Small intestine (tissue), 7 donors: ENCODE results near the gene METRN. TPM values are rescaled to one million over a fixed set of nuclear protein-coding genes. Genes with fewer than 3 reads are reported as not detected.

Source experiments
- DNase-seq, 2 donors: peaks; one replicate each; pipeline versions ENCODE4 v3.0.0 to v3.0.0-alpha.2; 2013
- FAIRE-seq: peaks from 2 replicates; lab custom pipeline; 2012; peaks lifted over from hg19 to GRCh38; lab: Jason Lieb, UNC
- H3K27ac ChIP-seq, 3 donors: one replicate each; pipeline ENCODE4 v1.5.1; 2013; ENCODE audit warnings: low read length in 2 of 3, mild to moderate bottlenecking in 2 of 3, control low read depth in 1 of 3, inconsistent platforms in 1 of 3, low read depth in 1 of 3, moderate library complexity in 1 of 3
- H3K27me3 ChIP-seq, 3 donors: one replicate each; pipeline ENCODE4 v1.6.1; 2013; ENCODE audit warnings: low read length in 3 of 3, inconsistent platforms in 1 of 3; ENCODE audit not compliant: control insufficient read depth in 3 of 3, insufficient read depth in 3 of 3
- H3K36me3 ChIP-seq, 3 donors: one replicate each; pipeline ENCODE4 v1.6.1; 2013; ENCODE audit warnings: low read length in 3 of 3, inconsistent platforms in 1 of 3, low read depth in 1 of 3, mild to moderate bottlenecking in 1 of 3, moderate library complexity in 1 of 3; ENCODE audit not compliant: control insufficient read depth in 3 of 3, insufficient read depth in 2 of 3
- H3K4me1 ChIP-seq, 3 donors: one replicate each; pipeline ENCODE4 v1.6.1; 2013; ENCODE audit warnings: low read length in 2 of 3, inconsistent platforms in 1 of 3, low read depth in 1 of 3, mild to moderate bottlenecking in 1 of 3, moderate library complexity in 1 of 3; ENCODE audit not compliant: control insufficient read depth in 3 of 3, insufficient read depth in 2 of 3
- H3K4me3 ChIP-seq, 3 donors: one replicate each; pipeline ENCODE4 v1.5.1; 2013; ENCODE audit warnings: low read length in 3 of 3, control low read depth in 1 of 3, inconsistent platforms in 1 of 3, low read depth in 1 of 3, mild to moderate bottlenecking in 1 of 3, moderate library complexity in 1 of 3
- H3K9me3 ChIP-seq, 2 donors: one replicate each; pipeline ENCODE4 v1.6.1; 2013; ENCODE audit warnings: low read depth in 1 of 2, low read length in 1 of 2; ENCODE audit not compliant: control insufficient read depth in 2 of 2, insufficient read depth in 1 of 2
- WGBS, 3 donors: extraction: QIAGEN DNeasy Blood & Tissue Kit; methylation state at CpG; one replicate each; pipeline ENCODE4 v1.1.7; 2013; 5-methylcytosine and 5-hydroxymethylcytosine counted together
- polyA plus RNA-seq, 4 donors: library from polyadenylated mRNA; stranded (reverse) in 3 of 4; unstranded in 1 of 4; fragments of 200-250 nt in 3 of 4; fragments of 120-200 nt in 1 of 4; gene quantifications; one replicate each; pipeline versions ENCODE4 v1.2.1 to v1.2.3, GENCODE V29; 2013
- donor health status: healthy with polysubstance abuse.
- donor health status: control.
- donor health status: control.
- donor health status: Bipolar disorder and iron deficiency.
- donor health status: healthy.

METRN gene
- polyA plus RNA-seq, 4 donors = 4.9 to 14.1 (median 9.3) TPM

DNA sequence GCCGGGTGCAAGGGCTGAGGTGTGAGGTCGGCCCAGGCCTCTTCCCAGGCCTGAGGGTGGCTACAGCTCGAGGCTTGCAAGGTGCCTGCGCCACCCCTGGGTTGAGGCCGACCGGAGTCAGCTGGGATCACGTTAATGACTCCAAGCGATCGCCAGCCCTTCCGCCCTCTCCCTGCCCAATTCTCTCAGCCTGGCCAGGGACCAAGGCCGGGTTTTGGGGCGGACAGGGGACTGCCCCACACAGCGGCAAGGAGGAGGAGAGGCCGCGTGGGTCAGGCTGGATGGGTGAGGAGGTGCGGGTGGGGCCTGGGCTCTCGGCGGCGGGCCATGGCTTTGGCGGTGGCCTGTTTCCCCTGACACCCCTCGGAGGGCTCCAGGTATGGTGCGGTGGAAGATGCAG is 21.6 kb upstream of the METRN start:
- FAIRE-seq (no peak), DNase-seq (no peak)
- H3K4me1 ChIP-seq = peaks cover 6 to 24% (median 8%) of the 10 kb centered on the region in 3 donors
- H3K27ac ChIP-seq = no peak overlapping the region
- 18 to 34% (median 32%) methylated on average over 18 to 22 of the region's 22 CpGs for WGBS, 3 donors
- H3K4me3 ChIP-seq = no peak overlapping the region
- H3K36me3 ChIP-seq = no peaks in the 10 kb centered on the region
- peaks cover 3 to 53% (median 5%) of the 10 kb centered on the region in 3 donors for H3K27me3 ChIP-seq
- H3K9me3 ChIP-seq = no peaks in the 10 kb centered on the region

- peak in 1 of 2 donors; percentile 26 for DNase-seq
- no peaks in the 10 kb centered on the region for H3K36me3 ChIP-seq
- peaks cover 3 to 56% (median 5%) of the 10 kb centered on the region in 3 donors for H3K27me3 ChIP-seq
- no peak overlapping the region for H3K27ac ChIP-seq
- peaks cover 6 to 24% (median 8%) of the 10 kb centered on the region in 3 donors for H3K4me1 ChIP-seq
- no peak for FAIRE-seq
- 1 to 7% (median 7%) methylated on average over 16 to 37 of the region's 37 CpGs for WGBS, 3 donors
- peak overlapping the region in 1 of 3 donors; percentile 28 for H3K4me3 ChIP-seq
- H3K9me3 ChIP-seq = no peaks in the 10 kb centered on the region
Observed at GRCh38 chr16:693766-694165, 21.2 kb upstream of the METRN start.

- Histone ChIP-seq H3K27ac (no peak overlapping the region), H3K4me3 (peak overlapping the region in 1 of 3 donors; percentile 28), H3K9me3 (no peaks in the 10 kb centered on the region), H3K4me1 (peaks cover 3 to 20% (median 6%) of the 10 kb centered on the region in 3 donors), H3K36me3 (no peaks in the 10 kb centered on the region), H3K27me3 (peaks cover 3 to 61% (median 5%) of the 10 kb centered on the region in 3 donors)
- 2% methylated on average over 38 to 64 of the region's 64 CpGs for WGBS, 3 donors
- DNase-seq (no peak), FAIRE-seq (no peak)
Observed at GRCh38 chr16:694187-694862, 20.6 kb upstream of the METRN start.

DNA sequence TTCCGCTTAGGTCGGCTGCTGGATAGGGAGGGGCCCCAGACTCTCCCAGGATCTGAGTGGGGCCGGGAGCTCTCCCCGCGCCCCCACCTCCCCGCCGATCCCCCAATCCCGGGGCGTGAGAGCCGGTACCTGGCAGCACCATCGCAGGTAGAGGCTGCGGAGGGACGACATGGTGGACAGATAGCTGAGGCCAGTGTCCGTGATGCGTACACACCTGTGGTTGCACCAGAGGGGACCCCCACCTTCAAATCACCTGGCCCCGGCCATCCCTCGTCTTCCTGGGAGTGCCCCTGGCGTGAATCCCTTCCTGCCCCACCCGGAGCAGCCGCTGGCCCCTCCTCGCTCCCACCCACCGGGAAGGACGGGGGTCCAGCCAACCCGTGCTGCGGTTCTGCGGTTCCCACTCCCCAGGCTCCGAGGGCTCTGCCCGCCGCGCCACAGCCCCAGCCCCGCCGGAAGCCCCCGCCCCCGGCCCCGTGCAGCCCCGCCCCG is 20.0 kb upstream of the METRN start:
- Histone ChIP-seq H3K27ac (no peak overlapping the region), H3K27me3 (peaks cover 3 to 67% (median 7%) of the 10 kb centered on the region in 3 donors), H3K4me1 (peaks cover 0 to 14% (median 3%) of the 10 kb centered on the region in 3 donors), H3K9me3 (no peaks in the 10 kb centered on the region), H3K36me3 (no peaks in the 10 kb centered on the region), H3K4me3 (peak overlapping the region in 1 of 3 donors; percentile 28)
- DNase-seq = no peak
- 1 to 2% (median 1%) methylated on average over 32 to 37 of the region's 37 CpGs for WGBS, 3 donors
- no peak for FAIRE-seq

GRCh38 chr16:695355-696089 is 19.4 kb upstream of the METRN start:
- WGBS, 3 donors = 0 to 2% (median 1%) methylated on average over 60 to 71 of the region's 71 CpGs
- FAIRE-seq (no peak), DNase-seq (peak; percentile 56 to 90)
- Histone ChIP-seq H3K27ac (peak overlapping the region in 1 of 3 donors; percentile 87), H3K4me1 (peaks cover 0 to 14% (median 3%) of the 10 kb centered on the region in 3 donors), H3K9me3 (no peaks in the 10 kb centered on the region), H3K27me3 (peaks cover 3 to 73% (median 7%) of the 10 kb centered on the region in 3 donors), H3K36me3 (no peaks in the 10 kb centered on the region), H3K4me3 (peak overlapping the region in 2 of 3 donors; percentile 19 to 28)

DNA sequence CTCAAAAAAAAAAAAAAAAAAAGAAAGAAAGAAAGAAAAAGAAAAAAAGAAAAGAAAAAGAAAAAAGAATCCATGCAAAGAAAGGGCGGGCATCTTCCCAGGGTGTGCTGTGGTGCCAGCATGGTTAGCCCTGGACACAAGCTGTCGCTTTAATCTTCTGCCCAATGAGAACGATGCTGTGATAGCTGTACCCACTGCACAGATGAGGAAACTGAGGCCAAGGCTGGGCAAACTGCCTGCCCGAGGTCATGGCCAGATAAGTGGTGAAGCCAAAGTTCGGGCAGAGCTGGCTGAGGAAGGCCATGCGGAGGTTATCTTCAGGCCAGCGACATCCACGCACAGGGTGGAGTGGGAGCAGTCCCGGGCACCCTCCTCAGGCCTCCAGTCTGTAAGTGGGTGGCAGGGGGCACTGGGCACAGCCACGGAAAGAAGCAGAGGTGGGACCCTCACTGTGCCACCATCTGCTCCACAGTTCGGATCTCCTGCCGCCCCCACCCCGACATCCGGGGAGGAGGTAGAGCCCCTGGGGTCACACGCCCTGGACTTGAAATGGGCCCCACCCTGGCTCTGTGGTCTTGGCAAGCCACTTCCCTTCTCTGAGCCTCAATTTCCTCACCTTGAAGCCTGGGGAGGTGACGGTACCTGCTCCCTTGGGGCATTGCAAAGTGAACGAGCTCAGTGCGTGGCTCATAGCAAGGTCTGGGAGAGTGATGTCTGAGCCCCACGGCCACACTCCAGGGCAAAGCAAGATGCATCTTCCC is 15.8 kb upstream of the METRN start:
- Histone ChIP-seq H3K27ac (no peak overlapping the region), H3K4me3 (no peak overlapping the region), H3K36me3 (no peaks in the 10 kb centered on the region), H3K27me3 (peaks cover 18 to 83% (median 27%) of the 10 kb centered on the region in 3 donors), H3K9me3 (no peaks in the 10 kb centered on the region), H3K4me1 (peaks cover 0 to 14% (median 3%) of the 10 kb centered on the region in 3 donors)
- whole genome bisulfite sequencing, 3 donors = 59 to 65% (median 60%) methylated on average over 19 of the region's 19 CpGs
- FAIRE-seq (no peak), DNase-seq (no peak)

DNA sequence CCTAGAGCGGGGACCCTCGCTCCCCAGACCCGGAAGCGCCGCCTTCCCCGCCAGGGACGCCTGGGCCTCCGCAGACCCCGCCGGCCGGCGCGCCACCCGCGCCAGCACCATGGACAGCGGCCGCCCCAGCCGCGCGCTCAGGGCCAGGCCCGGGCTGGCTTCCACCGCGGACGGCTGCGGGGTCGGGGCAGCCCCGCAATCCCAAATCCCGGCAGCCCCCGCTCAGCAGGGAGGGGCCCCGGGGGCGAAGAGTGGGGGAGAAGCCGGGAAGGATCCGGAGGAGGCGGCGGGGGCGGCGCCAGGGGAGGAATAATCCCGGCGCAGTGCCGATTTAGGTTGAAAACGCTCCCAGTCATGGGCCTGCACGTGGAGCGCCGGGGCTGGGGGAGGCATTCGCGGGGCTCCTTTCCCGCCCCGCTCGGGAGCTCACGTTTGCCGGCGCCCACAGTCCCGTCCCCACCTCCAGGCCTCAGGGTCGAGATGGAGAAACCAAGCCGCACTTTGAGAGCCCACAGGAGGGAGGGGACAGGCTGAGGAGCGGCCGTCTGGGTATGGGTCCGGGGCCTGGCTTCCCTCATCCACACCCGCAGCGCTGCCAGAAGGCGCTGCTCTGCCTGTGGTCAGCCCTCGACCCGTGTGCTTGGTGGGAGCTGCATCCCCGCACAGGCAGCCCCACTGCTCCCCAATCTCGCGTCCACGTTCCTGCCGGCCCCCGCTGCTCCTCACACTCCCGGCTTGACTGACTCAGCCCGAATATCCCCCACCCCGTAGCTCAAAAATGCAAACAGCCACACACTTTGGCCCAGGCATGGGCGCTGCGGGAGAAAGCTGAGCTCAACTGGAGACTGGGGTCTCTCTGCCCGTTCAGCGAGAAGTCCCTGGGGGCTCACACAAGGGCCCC is 14.0 kb upstream of the METRN start:
- H3K4me3 ChIP-seq = no peak overlapping the region

More for the DNA sequence above, 14.0 kb upstream of the METRN start:
- Histone ChIP-seq H3K36me3 (no peaks in the 10 kb centered on the region), H3K4me1 (peaks cover 0 to under 1% (median 0%) of the 10 kb centered on the region in 3 donors), H3K27me3 (peaks cover 22 to 76% (median 31%) of the 10 kb centered on the region in 3 donors), H3K9me3 (no peaks in the 10 kb centered on the region), H3K27ac (no peak overlapping the region)
- FAIRE-seq (no peak), DNase-seq (peak in 1 of 2 donors; percentile 73)
- WGBS, 3 donors = 7% methylated on average over 73 to 76 of the region's 76 CpGs
